CD4-positive, alpha-beta T cell (primary cell): ENCODE data around the gene NID2. TPM values are rescaled to one million over a fixed set of nuclear protein-coding genes. Genes with fewer than 3 reads are reported as not detected.

Source experiments
- ATAC-seq: fragments of 200-7000 bp; cut with Tn5 transposase; one replicate; pipeline ENCODE4 v1.10.0; 2022; ENCODE audit warnings: mild to moderate bottlenecking; ENCODE audit not compliant: poor library complexity
- CTCF ChIA-PET: fragments of 350-600 bp; sonication (Branson Sonifier 250); formaldehyde crosslinking; loops from one replicate; lab custom pipeline; 2021; ENCODE audit warnings: antibody characterized with exemption, inconsistent platforms; lab: Charles Lee
- POLR2A ChIA-PET: fragments of 350-600 bp; sonication (Branson Sonifier 250); formaldehyde crosslinking; loops from one replicate; lab custom pipeline; 2021; ENCODE audit warnings: antibody characterized with exemption, inconsistent platforms; lab: Charles Lee
- DNase-seq, 14 experiments: peaks; one replicate each; pipeline ENCODE4 v3.0.0-alpha.2; 2013 to 2020; ENCODE audit warnings: mixed read lengths in 2 of 14
- H3K27ac ChIP-seq, 2 donors: one replicate each; pipeline versions ENCODE4 v1.5.1 to v1.7.0; 2013; ENCODE audit warnings: low read length in 2 of 2, low read depth in 1 of 2, mild to moderate bottlenecking in 1 of 2
- H3K27me3 ChIP-seq, 2 experiments: 1 replicate in 1 of 2; 2 replicates in 1 of 2; pipeline versions ENCODE4 v1.6.1 to v1.7.0; 2013; ENCODE audit warnings: low read length in 2 of 2, control low read depth in 1 of 2, mild to moderate bottlenecking in 1 of 2, moderate library complexity in 1 of 2; ENCODE audit not compliant: insufficient read depth in 2 of 2, control insufficient read depth in 1 of 2
- H3K36me3 ChIP-seq: one replicate; pipeline ENCODE4 v1.6.1; 2013; ENCODE audit warnings: low read length, control low read depth; ENCODE audit not compliant: insufficient read depth
- H3K4me1 ChIP-seq: one replicate; pipeline ENCODE4 v1.6.1; 2013; ENCODE audit warnings: low read length, control low read depth; ENCODE audit not compliant: insufficient read depth
- H3K4me3 ChIP-seq: one replicate; pipeline ENCODE4 v1.5.1; 2013; ENCODE audit warnings: mild to moderate bottlenecking, low read length, moderate library complexity
- H3K9me3 ChIP-seq, 2 experiments: 1 replicate in 1 of 2; 2 replicates in 1 of 2; pipeline versions ENCODE4 v1.6.1 to v1.7.0; 2013; ENCODE audit warnings: low read length in 2 of 2, mild to moderate bottlenecking in 2 of 2, control low read depth in 1 of 2, moderate library complexity in 1 of 2; ENCODE audit not compliant: control insufficient read depth in 1 of 2, insufficient read depth in 1 of 2
- H3K27ac Mint-ChIP-seq: one replicate; pipeline ENCODE4 v1.8.0; 2020; ENCODE audit warnings: mixed read lengths
- H3K27me3 Mint-ChIP-seq: one replicate; pipeline ENCODE4 v1.8.0; 2021; ENCODE audit warnings: mixed read lengths
- H3K36me3 Mint-ChIP-seq: one replicate; pipeline ENCODE4 v1.8.0; 2021; ENCODE audit warnings: low read depth, mixed read lengths
- H3K4me1 Mint-ChIP-seq: one replicate; pipeline ENCODE4 v1.8.0; 2021; ENCODE audit warnings: low read depth, mixed read lengths
- H3K4me3 Mint-ChIP-seq: one replicate; pipeline ENCODE4 v1.8.0; 2020; ENCODE audit warnings: mild to moderate bottlenecking, mixed read lengths
- H3K9me3 Mint-ChIP-seq: one replicate; pipeline ENCODE4 v1.8.0; 2020; ENCODE audit warnings: mixed read lengths
- intact Hi-C, 2 experiments: fragments of 100-400 bp; cut with DNase I in 1 of 2; cut with micrococcal nuclease in 1 of 2; formaldehyde crosslinking; loops; one replicate each; pipeline versions ENCODE4 v1.15.1 to v1.9.0; 2023 to 2025; cut with DNase I, micrococcal nuclease
- total RNA-seq, 174 experiments: library from RNA in 2 of 174; stranded (reverse) in 2 of 174; gene quantifications; one replicate each; pipeline ENCODE4 v1.2.3 and lab custom pipeline; 2021 to 2026
- TF ChIP-seq, protein P1 (sequence below): fragments of 200-600 bp; IDR thresholded peaks from one replicate; pipeline ENCODE4 v1.8.0; 2022; ENCODE audit warnings: antibody characterized with exemption, mild to moderate bottlenecking

NID2 gene
- total RNA-seq, 2 experiments from 2014 or later = 0.19 TPM; not detected in 1

DNA sequence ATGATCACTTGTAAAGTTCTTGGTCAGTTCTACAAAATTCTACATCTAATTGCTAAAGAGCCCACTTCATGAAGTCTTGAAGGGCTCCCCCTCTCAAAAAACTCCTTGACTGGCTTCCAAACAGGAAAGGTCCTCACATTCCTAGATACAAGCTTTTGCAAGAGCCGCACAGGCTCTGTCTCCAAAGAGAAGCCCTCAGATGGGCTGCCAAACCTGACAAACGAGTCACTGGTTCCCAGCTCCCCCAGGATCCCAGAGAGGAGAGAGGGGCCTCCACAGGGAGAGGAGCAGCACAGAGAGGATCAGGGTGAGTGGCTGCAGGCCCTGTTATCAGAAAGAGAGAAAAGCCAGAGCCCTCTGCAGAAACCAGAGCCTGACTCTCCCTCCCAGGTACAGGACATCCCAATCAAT lies 5.8 kb downstream of the NID2 start:
- POLR2A ChIA-PET = no interaction called here
- Mint-ChIP-seq H3K4me3 (no peak overlapping the region), H3K9me3 (no peaks in the 10 kb centered on the region), H3K27ac (no peak overlapping the region), H3K36me3 (no peaks in the 10 kb centered on the region), H3K4me1 (peaks cover 6% of the 10 kb centered on the region), H3K27me3 (peaks cover 20% of the 10 kb centered on the region)
- intact Hi-C loops = no loop called here
- Histone ChIP-seq H3K4me1 (peaks cover 6% of the 10 kb centered on the region), H3K9me3 (peaks cover 0 to 6% of the 10 kb centered on the region in 2 experiments), H3K27me3 (peaks cover 7 to 18% of the 10 kb centered on the region in 2 experiments), H3K4me3 (no peak overlapping the region), H3K27ac (no peak overlapping the region), H3K36me3 (no peaks in the 10 kb centered on the region)
- TF ChIP-seq, protein P1, sequence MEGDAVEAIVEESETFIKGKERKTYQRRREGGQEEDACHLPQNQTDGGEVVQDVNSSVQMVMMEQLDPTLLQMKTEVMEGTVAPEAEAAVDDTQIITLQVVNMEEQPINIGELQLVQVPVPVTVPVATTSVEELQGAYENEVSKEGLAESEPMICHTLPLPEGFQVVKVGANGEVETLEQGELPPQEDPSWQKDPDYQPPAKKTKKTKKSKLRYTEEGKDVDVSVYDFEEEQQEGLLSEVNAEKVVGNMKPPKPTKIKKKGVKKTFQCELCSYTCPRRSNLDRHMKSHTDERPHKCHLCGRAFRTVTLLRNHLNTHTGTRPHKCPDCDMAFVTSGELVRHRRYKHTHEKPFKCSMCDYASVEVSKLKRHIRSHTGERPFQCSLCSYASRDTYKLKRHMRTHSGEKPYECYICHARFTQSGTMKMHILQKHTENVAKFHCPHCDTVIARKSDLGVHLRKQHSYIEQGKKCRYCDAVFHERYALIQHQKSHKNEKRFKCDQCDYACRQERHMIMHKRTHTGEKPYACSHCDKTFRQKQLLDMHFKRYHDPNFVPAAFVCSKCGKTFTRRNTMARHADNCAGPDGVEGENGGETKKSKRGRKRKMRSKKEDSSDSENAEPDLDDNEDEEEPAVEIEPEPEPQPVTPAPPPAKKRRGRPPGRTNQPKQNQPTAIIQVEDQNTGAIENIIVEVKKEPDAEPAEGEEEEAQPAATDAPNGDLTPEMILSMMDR = no peak
- DNase-seq = no peak
- ATAC-seq = no peak
- CTCF ChIA-PET = no interaction called here

DNA sequence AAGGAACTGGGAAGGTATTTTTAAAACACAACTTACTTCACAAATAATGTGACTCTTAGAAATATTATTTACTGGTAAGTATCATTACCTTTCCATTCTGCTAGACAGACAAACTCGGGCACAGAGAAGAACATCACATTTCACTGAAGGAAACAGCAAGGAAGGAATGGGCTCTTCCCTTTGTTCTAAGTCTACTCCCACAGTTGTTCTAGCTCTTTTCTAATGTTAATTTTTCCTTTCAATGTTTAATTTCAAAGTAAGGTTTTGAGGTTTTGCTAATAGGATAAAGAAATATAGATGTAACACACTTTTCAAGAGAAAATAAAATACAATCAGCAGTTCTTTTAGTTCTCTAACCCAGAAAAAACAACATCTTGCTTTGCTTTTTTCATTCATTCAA lies 7.0 kb downstream of the NID2 start:
- ATAC-seq (no peak), DNase-seq (no peak)
- no peaks in the 10 kb centered on the region for H3K4me1 ChIP-seq
- TF ChIP-seq, protein P1 = no peak
- Mint-ChIP-seq H3K36me3 (no peaks in the 10 kb centered on the region), H3K27me3 (peaks cover 8% of the 10 kb centered on the region), H3K4me1 (no peaks in the 10 kb centered on the region), H3K27ac (no peak overlapping the region), H3K4me3 (no peak overlapping the region), H3K9me3 (no peaks in the 10 kb centered on the region)
- no peaks in the 10 kb centered on the region for H3K36me3 ChIP-seq
- peaks cover 1 to 10% of the 10 kb centered on the region in 2 experiments for H3K27me3 ChIP-seq
- no peak overlapping the region for H3K27ac ChIP-seq
- H3K9me3 ChIP-seq = no peaks in the 10 kb centered on the region
- ChIA-PET POLR2A (no interaction called here), CTCF (no interaction called here)
- intact Hi-C loops = no loop called here
- H3K4me3 ChIP-seq = no peak overlapping the region

- no peak overlapping the region for H3K4me3 Mint-ChIP-seq
- Histone ChIP-seq H3K4me1 (no peaks in the 10 kb centered on the region), H3K9me3 (no peaks in the 10 kb centered on the region), H3K4me3 (no peak overlapping the region), H3K27ac (no peak overlapping the region), H3K36me3 (no peaks in the 10 kb centered on the region), H3K27me3 (peaks cover 2 to 5% of the 10 kb centered on the region in 2 experiments)
- ChIA-PET POLR2A (no interaction called here), CTCF (no interaction called here)
- DNase-seq (no peak), ATAC-seq (no peak)
- TF ChIP-seq, protein P1 = no peak
- H3K4me1 Mint-ChIP-seq = no peaks in the 10 kb centered on the region
- H3K9me3 Mint-ChIP-seq = no peaks in the 10 kb centered on the region
- no peaks in the 10 kb centered on the region for H3K36me3 Mint-ChIP-seq
- H3K27ac Mint-ChIP-seq = no peak overlapping the region
- intact Hi-C loops = no loop called here
- H3K27me3 Mint-ChIP-seq = peaks cover 3% of the 10 kb centered on the region
Measured at GRCh38 chr14:52061390-52061789, 7.5 kb downstream of the NID2 start.
